Keratinocyte (primary cell): ENCODE measurements around the gene BLTP1. TPM values are rescaled to one million over a fixed set of nuclear protein-coding genes. Genes with fewer than 3 reads are reported as not detected.

Experiments
- DNase-seq: peaks from one replicate; pipeline ENCODE4 v3.0.0-alpha.2; 2011; ENCODE audit warnings: low read depth, missing footprints, low spot score
- FAIRE-seq: peaks from 2 replicates; lab custom pipeline; 2011; peaks lifted over from hg19 to GRCh38; lab: Jason Lieb, UNC
- H2AFZ ChIP-seq: 2 replicates; pipeline ENCODE4 v1.6.0; 2012; ENCODE audit warnings: low read length, control low read depth, inconsistent platforms; ENCODE audit not compliant: control insufficient read depth
- H3K27ac ChIP-seq: 2 replicates; pipeline ENCODE4 v1.5.1; 2011; ENCODE audit warnings: low read length; ENCODE audit not compliant: control insufficient read depth, insufficient read depth
- H3K27me3 ChIP-seq: 3 replicates; pipeline ENCODE4 v1.6.0; 2011; ENCODE audit warnings: low read length; ENCODE audit not compliant: control insufficient read depth, insufficient read depth; ENCODE audit errors: extremely low read depth
- H3K36me3 ChIP-seq, 2 experiments: 2 replicates in 1 of 2; 3 replicates in 1 of 2; pipeline ENCODE4 v1.5.1; 2011; ENCODE audit warnings: low read length in 2 of 2, mild to moderate bottlenecking in 1 of 2; ENCODE audit not compliant: control insufficient read depth in 2 of 2, insufficient read depth in 2 of 2; ENCODE audit errors: extremely low read depth in 1 of 2
- H3K4me1 ChIP-seq: 3 replicates; pipeline ENCODE4 v1.5.1; 2011; ENCODE audit warnings: low read length; ENCODE audit not compliant: control insufficient read depth, insufficient read depth; ENCODE audit errors: extremely low read depth
- H3K4me2 ChIP-seq: 3 replicates; pipeline ENCODE4 v1.6.0; 2011; ENCODE audit warnings: low read depth, low read length; ENCODE audit not compliant: control insufficient read depth, insufficient read depth; ENCODE audit errors: extremely low read depth
- H3K4me3 ChIP-seq, 3 experiments: fragments of 200-600 bp in 1 of 3; sonication (generic) in 1 of 3; 2 replicates in 2 of 3; 3 replicates in 1 of 3; pipeline ENCODE4 v1.5.1; 2011 to 2016; ENCODE audit warnings: low read length in 3 of 3, mild to moderate bottlenecking in 3 of 3, control low read depth in 2 of 3, inconsistent platforms in 1 of 3, low read depth in 1 of 3, mixed read lengths in 1 of 3, mixed run types in 1 of 3, moderate library complexity in 1 of 3; ENCODE audit not compliant: control insufficient read depth in 2 of 3, insufficient read depth in 2 of 3; ENCODE audit errors: extremely low read depth in 1 of 3
- H3K79me2 ChIP-seq: 2 replicates; pipeline ENCODE4 v1.6.0; 2012; ENCODE audit warnings: low read length; ENCODE audit not compliant: control insufficient read depth, insufficient read depth
- H3K9ac ChIP-seq: 3 replicates; pipeline ENCODE4 v1.6.0; 2011; ENCODE audit warnings: low read length; ENCODE audit not compliant: control insufficient read depth, insufficient read depth; ENCODE audit errors: extremely low read depth
- H3K9me1 ChIP-seq: 3 replicates; pipeline ENCODE4 v1.6.0; 2011; ENCODE audit warnings: low read length; ENCODE audit not compliant: control insufficient read depth, insufficient read depth; ENCODE audit errors: extremely low read depth
- H3K9me3 ChIP-seq: 2 replicates; pipeline ENCODE4 v1.5.1; 2012; ENCODE audit warnings: low read depth, low read length; ENCODE audit not compliant: control insufficient read depth
- H4K20me1 ChIP-seq: 3 replicates; pipeline ENCODE4 v1.6.0; 2011; ENCODE audit warnings: low read length; ENCODE audit not compliant: control insufficient read depth, insufficient read depth; ENCODE audit errors: extremely low read depth
- EZH2 ChIP-seq: IDR thresholded peaks from one replicate; pipeline ENCODE4 v1.6.1; 2012; ENCODE audit warnings: inconsistent platforms, mild to moderate bottlenecking, low read length, moderate library complexity
- dilution Hi-C: fragments of 300-500 bp; cut with MboI; formaldehyde crosslinking; loops from one replicate; pipeline ENCODE4 v1.7.0; 2020; ENCODE audit warnings: low sequenced_read_pairs; ENCODE audit not compliant: extremely low pct_ligation_motif_present
- polyA plus RNA-seq, 5 experiments: library from polyadenylated mRNA; depleted of rRNA in 3 of 5; stranded (reverse) in 3 of 5; stranded (forward) in 1 of 5; unstranded in 1 of 5; fragments of >200 nt; gene quantifications; 1 replicate in 1 of 5; 2 replicates in 3 of 5; 3 replicates in 1 of 5; pipeline versions ENCODE4 v1.2.1 to v1.2.3, GENCODE V29; 2011 to 2012; ENCODE audit warnings: missing spikeins in 2 of 5, low read depth in 1 of 5, low replicate concordance in 1 of 5
- TF ChIP-seq, protein P1 (sequence below), 3 experiments: IDR thresholded peaks in 1 of 3; conservative IDR thresholded peaks in 1 of 3; optimal IDR thresholded peaks in 1 of 3; 2 replicates in 2 of 3; 3 replicates in 1 of 3; pipeline versions ENCODE3 to v1.5.1; 2011; ENCODE audit warnings: low read length in 3 of 3, mild to moderate bottlenecking in 3 of 3, moderate library complexity in 2 of 3, control low read depth in 1 of 3, inconsistent platforms in 1 of 3; ENCODE audit not compliant: insufficient read depth in 2 of 3; ENCODE audit errors: extremely low read depth in 1 of 3

BLTP1 gene
- polyA plus RNA-seq, 1 donor (not counting 4 experiments of a cell fraction or from before 2014, with no cell fraction given) = 28.9 TPM

DNA sequence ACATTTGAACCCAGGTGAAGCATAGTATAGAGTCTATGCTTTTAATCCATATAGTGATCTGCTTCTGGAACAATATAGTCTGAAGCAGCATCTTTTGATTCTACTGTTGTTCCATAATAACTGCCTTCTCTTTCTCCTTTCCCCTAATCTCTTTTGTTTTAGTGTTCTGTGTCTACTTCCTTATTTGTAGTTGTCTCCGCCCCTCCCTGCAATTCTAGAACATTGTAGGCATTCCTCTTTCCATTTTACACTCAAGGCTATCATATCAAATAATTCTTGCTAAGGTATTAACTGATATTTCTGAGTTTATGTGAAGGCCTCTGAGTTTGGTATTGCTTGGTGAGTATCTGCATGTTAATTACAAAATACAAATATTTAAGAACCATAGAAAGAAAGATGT lies 11.6 kb downstream of the BLTP1 start:
- dilution Hi-C loops = no loop called here
- H3K4me1 ChIP-seq = no peaks in the 10 kb centered on the region
- H3K27me3 ChIP-seq = no peaks in the 10 kb centered on the region
- DNase-seq (no peak), FAIRE-seq (no peak)
- no peak overlapping the region for H3K27ac ChIP-seq
- peaks cover 38% of the 10 kb centered on the region for H3K79me2 ChIP-seq
- no peaks in the 10 kb centered on the region for H4K20me1 ChIP-seq
- H3K4me3 ChIP-seq = no peak overlapping the region
- TF ChIP-seq, protein P1, sequence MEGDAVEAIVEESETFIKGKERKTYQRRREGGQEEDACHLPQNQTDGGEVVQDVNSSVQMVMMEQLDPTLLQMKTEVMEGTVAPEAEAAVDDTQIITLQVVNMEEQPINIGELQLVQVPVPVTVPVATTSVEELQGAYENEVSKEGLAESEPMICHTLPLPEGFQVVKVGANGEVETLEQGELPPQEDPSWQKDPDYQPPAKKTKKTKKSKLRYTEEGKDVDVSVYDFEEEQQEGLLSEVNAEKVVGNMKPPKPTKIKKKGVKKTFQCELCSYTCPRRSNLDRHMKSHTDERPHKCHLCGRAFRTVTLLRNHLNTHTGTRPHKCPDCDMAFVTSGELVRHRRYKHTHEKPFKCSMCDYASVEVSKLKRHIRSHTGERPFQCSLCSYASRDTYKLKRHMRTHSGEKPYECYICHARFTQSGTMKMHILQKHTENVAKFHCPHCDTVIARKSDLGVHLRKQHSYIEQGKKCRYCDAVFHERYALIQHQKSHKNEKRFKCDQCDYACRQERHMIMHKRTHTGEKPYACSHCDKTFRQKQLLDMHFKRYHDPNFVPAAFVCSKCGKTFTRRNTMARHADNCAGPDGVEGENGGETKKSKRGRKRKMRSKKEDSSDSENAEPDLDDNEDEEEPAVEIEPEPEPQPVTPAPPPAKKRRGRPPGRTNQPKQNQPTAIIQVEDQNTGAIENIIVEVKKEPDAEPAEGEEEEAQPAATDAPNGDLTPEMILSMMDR (optimal IDR thresholded peaks at IDR 0.05 in 1 of 3, IDR thresholded peaks at IDR 0.05 in 1 of 3, conservative IDR thresholded peaks at IDR 0.05 in 1 of 3; ENCODE audit: extremely low read depth in 1 of 3, insufficient read depth in 2 of 3, low read length in 3 of 3) = no peak
- TF ChIP-seq EZH2 = no peak
- no peaks in the 10 kb centered on the region for H3K9me1 ChIP-seq
- no peak overlapping the region for H3K4me2 ChIP-seq
- no peaks in the 10 kb centered on the region for H3K36me3 ChIP-seq
- H2AFZ ChIP-seq = no peak overlapping the region
- H3K9me3 ChIP-seq = no peaks in the 10 kb centered on the region
- no peak overlapping the region for H3K9ac ChIP-seq

DNA sequence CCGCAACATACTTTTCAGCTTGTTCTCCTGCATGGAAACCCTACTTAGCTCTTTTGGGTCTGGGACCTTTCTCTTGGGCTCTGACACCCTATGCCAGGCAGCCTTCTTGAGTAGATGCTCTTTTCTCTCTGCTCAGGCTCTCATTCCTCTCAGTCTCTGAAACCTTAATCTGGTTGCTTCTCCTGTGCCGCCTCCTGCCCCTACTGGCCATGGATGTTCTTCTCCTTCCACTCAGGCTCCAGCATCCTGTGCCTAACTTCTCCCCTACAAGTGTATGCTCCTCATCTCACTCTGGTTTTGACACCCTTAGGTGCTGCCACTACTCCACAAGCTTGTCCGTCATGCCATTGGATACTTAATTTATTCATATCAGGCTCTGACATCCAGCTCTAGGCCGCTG lies 15.2 kb downstream of the BLTP1 start:
- Histone ChIP-seq H3K4me3 (no peak overlapping the region), H3K79me2 (peaks cover 23% of the 10 kb centered on the region), H4K20me1 (no peaks in the 10 kb centered on the region), H3K4me1 (no peaks in the 10 kb centered on the region), H3K27me3 (no peaks in the 10 kb centered on the region), H3K36me3 (no peaks in the 10 kb centered on the region), H3K27ac (no peak overlapping the region), H3K9me1 (no peaks in the 10 kb centered on the region), H3K4me2 (no peak overlapping the region), H2AFZ (no peak overlapping the region), H3K9ac (no peak overlapping the region), H3K9me3 (no peaks in the 10 kb centered on the region)
- dilution Hi-C loops = no loop called here
- FAIRE-seq = no peak
- TF ChIP-seq, protein P1 (optimal IDR thresholded peaks at IDR 0.05 in 1 of 3, IDR thresholded peaks at IDR 0.05 in 1 of 3, conservative IDR thresholded peaks at IDR 0.05 in 1 of 3; ENCODE audit: extremely low read depth in 1 of 3, insufficient read depth in 2 of 3, low read length in 3 of 3) = no peak
- no peak for TF ChIP-seq EZH2
- DNase-seq = no peak
